Measurements from ENCODE around the gene ATP1A1.

The ATP1A1 gene

DNA sequence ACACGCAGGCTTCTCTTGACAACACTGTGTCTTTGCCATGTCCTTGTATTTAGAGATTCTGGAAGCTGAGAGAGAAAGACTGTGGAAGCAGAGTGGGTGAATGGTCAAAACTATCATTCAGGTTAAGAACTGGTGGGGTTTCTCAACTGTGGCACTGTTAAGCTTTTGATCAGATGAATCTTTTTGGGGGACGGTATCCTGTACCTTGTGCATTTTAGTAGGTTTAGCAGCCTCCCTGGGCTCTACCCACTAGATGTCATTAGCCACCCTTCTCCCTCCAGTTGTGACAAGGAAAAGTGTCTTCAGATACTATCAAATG is 39.4 kb downstream of the ATP1A1 start:
- no peak for DNase-seq (ENCODE audit: extremely low spot score)
- TF ChIP-seq CTBP1 (IDR thresholded peaks at IDR 0.05; ENCODE audit: borderline replicate concordance) (no peak), NFRKB (IDR thresholded peaks at IDR 0.05) (no peak), FOXM1 (IDR thresholded peaks at IDR 0.05; ENCODE audit: borderline replicate concordance) (no peak), FOXK2 (IDR thresholded peaks at IDR 0.05) (no peak), L3MBTL2 (conservative IDR thresholded peaks at IDR 0.05) (no peak), SP1 (IDR thresholded peaks at IDR 0.05) (no peak), FOXA1 (IDR thresholded peaks at IDR 0.05) (no peak), ELF4 (IDR thresholded peaks at IDR 0.05) (no peak), ZNF384 (IDR thresholded peaks at IDR 0.05) (no peak), SUZ12 (IDR thresholded peaks at IDR 0.05) (no peak), ARNT (IDR thresholded peaks at IDR 0.05) (no peak), LEF1 (IDR thresholded peaks at IDR 0.05; ENCODE audit: borderline replicate concordance) (no peak), HDGF (IDR thresholded peaks at IDR 0.05; ENCODE audit: borderline replicate concordance) (no peak), BHLHE40 (IDR thresholded peaks at IDR 0.05; ENCODE audit: borderline replicate concordance) (no peak), TARDBP (IDR thresholded peaks at IDR 0.05) (no peak)
- TF ChIP-seq, protein P1, sequence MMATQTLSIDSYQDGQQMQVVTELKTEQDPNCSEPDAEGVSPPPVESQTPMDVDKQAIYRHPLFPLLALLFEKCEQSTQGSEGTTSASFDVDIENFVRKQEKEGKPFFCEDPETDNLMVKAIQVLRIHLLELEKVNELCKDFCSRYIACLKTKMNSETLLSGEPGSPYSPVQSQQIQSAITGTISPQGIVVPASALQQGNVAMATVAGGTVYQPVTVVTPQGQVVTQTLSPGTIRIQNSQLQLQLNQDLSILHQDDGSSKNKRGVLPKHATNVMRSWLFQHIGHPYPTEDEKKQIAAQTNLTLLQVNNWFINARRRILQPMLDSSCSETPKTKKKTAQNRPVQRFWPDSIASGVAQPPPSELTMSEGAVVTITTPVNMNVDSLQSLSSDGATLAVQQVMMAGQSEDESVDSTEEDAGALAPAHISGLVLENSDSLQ (IDR thresholded peaks at IDR 0.05) = no peak
- ChIA-PET CTCF (no interaction called here), POLR2A (no interaction called here)

DNA sequence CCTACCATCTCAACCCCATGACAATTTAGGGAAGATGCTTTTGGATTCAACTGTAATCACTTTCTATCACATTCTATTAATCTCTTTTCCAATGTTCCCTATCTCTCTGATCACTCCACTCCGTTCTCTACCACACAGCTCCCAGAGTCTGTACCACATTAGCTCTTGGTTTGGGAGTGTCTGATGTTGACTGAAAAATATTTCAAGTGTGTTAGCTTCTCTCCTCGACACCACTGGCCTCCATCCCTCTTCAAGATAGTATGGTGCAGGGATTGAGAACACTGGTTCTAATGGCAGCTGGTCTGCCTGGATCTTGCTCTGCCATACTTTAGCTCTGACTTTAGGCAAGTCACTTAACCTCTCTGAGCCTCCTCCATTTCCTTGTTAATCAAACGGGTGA is 39.9 kb downstream of the ATP1A1 start:
- POLR2A ChIA-PET = no interaction called here
- CTCF ChIA-PET = no interaction called here
- TF ChIP-seq LEF1 (IDR thresholded peaks at IDR 0.05; ENCODE audit: borderline replicate concordance) (no peak), SP1 (IDR thresholded peaks at IDR 0.05) (no peak), FOXM1 (IDR thresholded peaks at IDR 0.05; ENCODE audit: borderline replicate concordance) (no peak), L3MBTL2 (conservative IDR thresholded peaks at IDR 0.05) (no peak), BHLHE40 (IDR thresholded peaks at IDR 0.05; ENCODE audit: borderline replicate concordance) (no peak), ARNT (IDR thresholded peaks at IDR 0.05) (no peak), ZNF384 (IDR thresholded peaks at IDR 0.05) (no peak)
- no peak for DNase-seq (ENCODE audit: extremely low spot score)

DNA sequence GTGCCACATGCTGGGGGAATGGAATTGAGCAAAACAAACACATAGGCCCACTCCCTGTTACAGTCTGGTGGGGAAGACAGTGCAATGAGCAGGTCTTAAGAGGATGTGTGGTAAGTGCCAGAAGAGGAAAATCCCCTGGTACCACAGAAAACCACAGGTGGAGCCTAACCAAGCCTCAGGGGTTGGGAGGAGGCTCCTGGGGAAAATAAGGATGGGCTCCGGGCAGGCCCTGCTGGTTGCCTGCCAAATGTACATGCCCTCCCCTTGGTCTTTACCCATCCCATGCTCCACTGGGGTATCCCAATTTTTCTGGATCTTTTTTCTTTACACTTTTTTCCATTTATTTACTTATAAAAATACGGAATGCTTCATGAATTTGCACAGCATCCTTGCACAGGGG is 40.4 kb downstream of the ATP1A1 start:
- ChIA-PET POLR2A (no interaction called here), CTCF (no interaction called here)
- TF ChIP-seq FOXK2 (IDR thresholded peaks at IDR 0.05) (no peak), LEF1 (IDR thresholded peaks at IDR 0.05; ENCODE audit: borderline replicate concordance) (no peak), L3MBTL2 (conservative IDR thresholded peaks at IDR 0.05) (no peak), BHLHE40 (IDR thresholded peaks at IDR 0.05; ENCODE audit: borderline replicate concordance) (no peak), SUZ12 (IDR thresholded peaks at IDR 0.05) (no peak), SP1 (IDR thresholded peaks at IDR 0.05) (no peak), NFRKB (IDR thresholded peaks at IDR 0.05) (no peak), HDGF (IDR thresholded peaks at IDR 0.05; ENCODE audit: borderline replicate concordance) (no peak), CTBP1 (IDR thresholded peaks at IDR 0.05; ENCODE audit: borderline replicate concordance) (no peak), FOXA1 (IDR thresholded peaks at IDR 0.05) (no peak), FOXM1 (IDR thresholded peaks at IDR 0.05; ENCODE audit: borderline replicate concordance) (no peak), TARDBP (IDR thresholded peaks at IDR 0.05) (no peak), ELF4 (IDR thresholded peaks at IDR 0.05) (no peak), ZNF384 (IDR thresholded peaks at IDR 0.05) (no peak), ARNT (IDR thresholded peaks at IDR 0.05) (no peak)
- TF ChIP-seq, protein P1 (IDR thresholded peaks at IDR 0.05) = no peak
- DNase-seq (ENCODE audit: extremely low spot score) = no peak

DNA sequence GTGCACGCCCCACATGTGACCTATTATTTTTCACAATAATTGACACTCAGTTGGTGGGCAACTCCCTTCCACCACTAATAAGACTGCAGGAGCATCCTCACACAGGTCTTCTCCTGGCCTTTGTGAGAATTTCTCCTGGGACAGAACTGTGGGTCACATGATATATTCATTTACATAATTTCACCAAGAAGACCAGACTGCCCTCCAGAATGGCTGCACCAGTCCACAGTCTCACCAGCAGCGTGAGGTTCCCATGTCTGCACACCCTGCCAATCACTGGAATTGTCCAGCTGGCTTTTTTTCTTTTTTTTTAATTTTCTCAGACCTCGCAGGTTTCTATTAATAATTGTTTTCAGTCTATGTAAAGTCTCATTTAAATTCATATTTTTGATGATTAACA is 41.3 kb downstream of the ATP1A1 start:
- no peak for TF ChIP-seq SUZ12 (IDR thresholded peaks at IDR 0.05)
- no peak for TF ChIP-seq NFRKB (IDR thresholded peaks at IDR 0.05)
- no peak for TF ChIP-seq SP1 (IDR thresholded peaks at IDR 0.05)
- no peak for TF ChIP-seq HDGF (IDR thresholded peaks at IDR 0.05; ENCODE audit: borderline replicate concordance)
- no peak for TF ChIP-seq ZNF384 (IDR thresholded peaks at IDR 0.05)
- TF ChIP-seq FOXM1 (IDR thresholded peaks at IDR 0.05; ENCODE audit: borderline replicate concordance) = no peak
- no peak for TF ChIP-seq TARDBP (IDR thresholded peaks at IDR 0.05)
- TF ChIP-seq LEF1 (IDR thresholded peaks at IDR 0.05; ENCODE audit: borderline replicate concordance) = no peak
- TF ChIP-seq CTBP1 (IDR thresholded peaks at IDR 0.05; ENCODE audit: borderline replicate concordance) = no peak
- TF ChIP-seq, protein P1 (IDR thresholded peaks at IDR 0.05) = no peak
- no peak for TF ChIP-seq BHLHE40 (IDR thresholded peaks at IDR 0.05; ENCODE audit: borderline replicate concordance)
- no peak for TF ChIP-seq ARNT (IDR thresholded peaks at IDR 0.05)
- TF ChIP-seq FOXK2 (IDR thresholded peaks at IDR 0.05) = no peak
- TF ChIP-seq ELF4 (IDR thresholded peaks at IDR 0.05) = no peak
- ChIA-PET CTCF (interaction anchor here (0.7 kb wide), 1 partner anchor 40 kb away, joined by 4 read pairs; no protein-coding TSS in a partner anchor), POLR2A (no interaction called here)
- no peak for DNase-seq (ENCODE audit: extremely low spot score)

DNA sequence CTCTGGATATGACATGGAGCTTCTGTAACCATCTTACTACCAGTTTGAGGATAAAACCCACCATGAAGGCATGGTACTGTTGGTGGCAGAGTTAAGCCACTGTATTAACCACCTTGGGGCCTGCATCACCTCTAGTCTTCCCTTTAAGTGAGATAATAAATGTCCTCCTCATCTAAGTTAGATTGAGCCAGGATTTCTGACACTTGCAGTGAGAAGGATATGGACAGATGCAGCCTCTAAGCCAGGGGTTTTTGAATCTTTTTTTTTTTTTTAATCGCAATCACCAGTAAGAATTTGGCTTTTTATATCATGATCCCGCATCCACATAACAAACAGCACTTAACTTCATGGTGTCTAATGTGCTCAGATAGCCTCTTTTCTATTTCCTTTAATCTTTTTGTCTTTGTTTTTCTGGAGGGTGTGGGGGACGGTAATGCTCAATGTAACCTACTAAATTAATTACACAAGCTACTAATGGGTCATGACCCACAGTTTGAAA is 42.2 kb downstream of the ATP1A1 start:
- no peak for DNase-seq (ENCODE audit: extremely low spot score)
- CTCF ChIA-PET = no interaction called here
- TF ChIP-seq FOXA1 (IDR thresholded peaks at IDR 0.05) = no peak
- no peak for TF ChIP-seq FOXK2 (IDR thresholded peaks at IDR 0.05)
- no peak for TF ChIP-seq ARNT (IDR thresholded peaks at IDR 0.05)
- no peak for TF ChIP-seq ELF4 (IDR thresholded peaks at IDR 0.05)
- POLR2A ChIA-PET = no interaction called here

DNA sequence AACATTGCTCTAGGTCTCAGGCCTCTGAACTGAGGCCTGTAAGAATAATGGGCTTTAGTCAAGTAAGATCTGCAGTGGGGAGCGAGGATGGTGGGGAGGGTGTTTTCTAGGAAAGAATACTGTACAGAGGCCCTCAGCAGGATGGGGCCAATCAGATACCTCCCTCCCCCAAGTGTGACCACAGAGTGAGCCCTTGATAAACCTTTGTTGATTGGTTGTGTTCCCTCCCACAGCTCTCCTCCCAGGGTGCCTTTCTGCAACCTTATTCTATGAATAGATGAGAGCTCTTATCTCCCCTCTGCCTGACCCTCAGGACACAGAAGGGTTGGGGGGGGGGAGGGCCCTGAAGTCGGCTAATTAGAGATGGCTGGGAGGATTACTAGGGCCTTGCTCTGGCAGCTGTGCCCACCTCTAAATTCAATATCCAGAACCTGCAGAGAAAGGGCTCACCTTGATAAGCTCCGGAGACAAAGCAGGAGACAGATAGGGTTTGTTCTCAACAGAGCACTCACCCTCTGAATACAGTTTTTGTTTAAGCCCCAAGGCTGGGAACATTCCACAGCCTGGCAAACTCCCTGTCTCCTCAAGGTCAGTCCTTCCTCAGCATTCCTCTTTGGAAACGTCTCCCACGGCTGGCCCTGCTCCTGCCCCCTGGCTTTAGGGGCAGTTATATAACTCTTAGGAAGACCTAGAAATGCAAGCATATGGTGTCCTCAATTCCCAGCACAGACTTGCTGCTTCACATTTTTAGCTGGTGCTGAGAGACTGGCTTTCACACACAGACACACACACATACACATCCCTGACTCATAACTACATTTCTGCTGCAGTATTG is 42.9 kb downstream of the ATP1A1 start:
- POLR2A ChIA-PET = no interaction called here
- CTCF ChIA-PET = no interaction called here
- DNase-seq (ENCODE audit: extremely low spot score) = no peak
- no peak for TF ChIP-seq TARDBP (IDR thresholded peaks at IDR 0.05)
- TF ChIP-seq, protein P1 (IDR thresholded peaks at IDR 0.05) = no peak
- no peak for TF ChIP-seq FOXK2 (IDR thresholded peaks at IDR 0.05)
- TF ChIP-seq L3MBTL2 (conservative IDR thresholded peaks at IDR 0.05) = no peak
- TF ChIP-seq HDGF (IDR thresholded peaks at IDR 0.05; ENCODE audit: borderline replicate concordance) = no peak
- TF ChIP-seq LEF1 (IDR thresholded peaks at IDR 0.05; ENCODE audit: borderline replicate concordance) = no peak
- no peak for TF ChIP-seq BHLHE40 (IDR thresholded peaks at IDR 0.05; ENCODE audit: borderline replicate concordance)
- no peak for TF ChIP-seq CTBP1 (IDR thresholded peaks at IDR 0.05; ENCODE audit: borderline replicate concordance)
- TF ChIP-seq SP1 (IDR thresholded peaks at IDR 0.05) = no peak
- TF ChIP-seq ZNF384 (IDR thresholded peaks at IDR 0.05) = no peak
- TF ChIP-seq FOXM1 (IDR thresholded peaks at IDR 0.05; ENCODE audit: borderline replicate concordance) = no peak
- TF ChIP-seq NFRKB (IDR thresholded peaks at IDR 0.05) = no peak
- TF ChIP-seq ARNT (IDR thresholded peaks at IDR 0.05) = no peak
- TF ChIP-seq FOXA1 (IDR thresholded peaks at IDR 0.05) = no peak
- no peak for TF ChIP-seq SUZ12 (IDR thresholded peaks at IDR 0.05)
- TF ChIP-seq ELF4 (IDR thresholded peaks at IDR 0.05) = no peak
